Fibroblast of skin of right quadriceps (primary cell): ENCODE data around the gene AKT2.

Source experiments
- DNase-seq: peaks from one replicate; pipeline ENCODE4 v3.0.0-alpha.2; 2013

Gene AKT2

GRCh38 chr19:40298026-40298425 is 12.9 kb upstream of the AKT2 start:
- no peak for DNase-seq

GRCh38 chr19:40294560-40294959 is 9.4 kb upstream of the AKT2 start:
- DNase-seq: no peak

GRCh38 chr19:40286971-40287421 is 1.9 kb upstream of the AKT2 start:
- DNase-seq: no peak

GRCh38 chr19:40286235-40286970 is 1.3 kb upstream of the AKT2 start:
- DNase-seq: no peak

GRCh38 chr19:40285353-40286234 is 449 bp upstream of the AKT2 start:
- peak; percentile 100 for DNase-seq

GRCh38 chr19:40284251-40284500 is 969 bp downstream of the AKT2 start:
- no peak for DNase-seq

- DNase-seq: no peak
Observed at GRCh38 chr19:40283414-40284250, 1.5 kb downstream of the AKT2 start.

GRCh38 chr19:40282920-40283319 is 2.2 kb downstream of the AKT2 start:
- DNase-seq: peak; percentile 19

GRCh38 chr19:40282209-40282580 is 3.0 kb downstream of the AKT2 start:
- DNase-seq: no peak

GRCh38 chr19:40281381-40282208 is 3.5 kb downstream of the AKT2 start:
- no peak for DNase-seq

- no peak for DNase-seq
Observed at GRCh38 chr19:40280608-40281221, 4.4 kb downstream of the AKT2 start.

GRCh38 chr19:40279761-40280607 is 5.2 kb downstream of the AKT2 start:
- no peak for DNase-seq

- peak; percentile 41 for DNase-seq
Observed at GRCh38 chr19:40279120-40279551, 6.0 kb downstream of the AKT2 start.

GRCh38 chr19:40278361-40279035 is 6.6 kb downstream of the AKT2 start:
- DNase-seq: no peak

- no peak for DNase-seq
Observed at GRCh38 chr19:40277356-40278059, 7.6 kb downstream of the AKT2 start.

GRCh38 chr19:40274585-40275544 is 10.3 kb downstream of the AKT2 start:
- no peak for DNase-seq

GRCh38 chr19:40273469-40274360 is 11.4 kb downstream of the AKT2 start:
- no peak for DNase-seq
